OCI-LY3 (cell line): ENCODE results near the gene GPR37L1.
"Not testable (repeated sequence)": the region's sequence is repeated elsewhere in the genome, so short reads cannot be mapped to it uniquely, and the experiment has no call there.

ENCODE experiments used
- H2AFZ ChIP-seq: fragments of 200-600, 300-600 bp; shearing (Covaris generic); 2 replicates; pipeline ENCODE4 v1.6.0; 2014; ENCODE audit warnings: antibody characterized with exemption, low read depth, low read length
- H3K27ac ChIP-seq: fragments of 200-600, 300-600 bp; sonication (generic); 2 replicates; pipeline ENCODE4 v1.5.1; 2014; ENCODE audit warnings: mild to moderate bottlenecking, low read length, moderate library complexity, mixed read lengths
- H3K27me3 ChIP-seq: fragments of 200-600, 300-600 bp; sonication (generic); 2 replicates; pipeline ENCODE4 v1.6.1; 2014; ENCODE audit warnings: low read depth, low read length, mixed read lengths
- H3K36me3 ChIP-seq: fragments of 200-600, 300-600 bp; sonication (generic); replicated peaks from 2 replicates; pipeline ENCODE3; 2014; ENCODE audit warnings: low read depth, low read length, mixed read lengths
- H3K4me1 ChIP-seq: fragments of 300-600, 200-600 bp; sonication (generic); 2 replicates; pipeline ENCODE4 v1.6.1; 2014; ENCODE audit warnings: low read length, mixed read lengths
- H3K4me2 ChIP-seq: fragments of 200-600, 300-600 bp; sonication (generic); 2 replicates; pipeline ENCODE4 v1.6.1; 2014; ENCODE audit warnings: low read length, mixed read lengths
- H3K4me3 ChIP-seq: fragments of 300-600, 200-600 bp; sonication (generic); 2 replicates; pipeline ENCODE4 v1.5.1; 2014; ENCODE audit warnings: antibody characterized with exemption, mild to moderate bottlenecking, low read length, moderate library complexity
- H3K79me2 ChIP-seq: fragments of 300-600, 200-600 bp; shearing (Covaris generic); 2 replicates; pipeline ENCODE4 v1.6.1; 2014; ENCODE audit warnings: mild to moderate bottlenecking, low read length, mixed read lengths
- H3K9ac ChIP-seq: fragments of 300-600, 200-600 bp; shearing (Covaris generic); 2 replicates; pipeline ENCODE4 v1.6.0; 2014; ENCODE audit warnings: mild to moderate bottlenecking, low read length, moderate library complexity
- H3K9me3 ChIP-seq: fragments of 200-600, 300-600 bp; shearing (Covaris generic); 2 replicates; pipeline ENCODE4 v1.6.1; 2014; ENCODE audit warnings: low read length, mixed read lengths; ENCODE audit not compliant: insufficient read depth
- H4K20me1 ChIP-seq: fragments of 200-600, 300-600 bp; sonication (generic); 2 replicates; pipeline ENCODE4 v1.6.1; 2016; ENCODE audit warnings: low read length, mixed read lengths; ENCODE audit not compliant: insufficient read depth
- EZH2phosphoT487 ChIP-seq: fragments of 200-600 bp; shearing (Covaris generic); IDR thresholded peaks from 2 replicates; pipeline ENCODE4 v1.6.1; 2018; ENCODE audit warnings: antibody characterized with exemption, mixed run types, low read depth
- TF ChIP-seq, protein P1 (sequence below): fragments of 200-600, 300-600 bp; sonication (generic); IDR thresholded peaks from 2 replicates; pipeline ENCODE4 v1.5.1; 2014; ENCODE audit warnings: antibody characterized with exemption, low read length, low read depth

GPR37L1 gene

DNA sequence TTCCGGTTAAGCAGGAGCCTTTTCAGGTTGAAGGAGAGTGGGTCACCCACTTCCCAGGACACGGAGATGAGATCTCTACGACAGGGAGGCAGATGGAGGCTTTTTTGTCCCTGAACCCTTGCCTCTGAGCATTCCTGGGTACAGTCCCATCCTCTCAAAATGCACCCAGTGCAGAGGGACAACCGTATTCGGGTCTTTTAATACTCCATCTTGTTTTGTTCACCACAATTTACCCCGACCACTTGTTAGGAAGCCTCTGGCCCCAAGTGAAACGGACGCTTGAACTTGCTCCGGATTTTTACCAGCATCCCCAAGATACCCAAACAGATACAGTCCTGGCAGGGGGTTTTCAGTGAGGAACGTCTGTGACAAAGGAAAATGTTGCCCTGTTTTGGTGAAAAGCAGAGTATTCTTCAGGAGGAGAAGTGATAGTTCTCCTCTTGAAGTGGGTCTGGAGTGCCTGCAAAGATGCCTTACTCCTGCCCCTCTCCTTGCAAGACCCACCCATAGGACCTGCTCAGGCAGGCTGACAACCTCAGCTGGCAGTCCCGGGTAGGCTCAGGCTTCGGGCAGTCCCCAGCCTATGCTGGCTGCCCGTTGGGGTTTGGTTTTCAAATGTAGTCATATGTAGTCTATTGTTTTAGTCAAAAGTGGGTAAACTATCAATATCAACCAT lies 22.5 kb downstream of the GPR37L1 start:
- Histone ChIP-seq H3K27me3 (no peaks in the 10 kb centered on the region), H3K9ac (peak overlapping the region; percentile 93), H3K4me2 (peak overlapping the region; percentile 96), H3K4me1 (peaks cover 13% of the 10 kb centered on the region), H2AFZ (peak overlapping the region; percentile 93), H4K20me1 (peaks cover 33% of the 10 kb centered on the region), H3K27ac (peak overlapping the region; percentile 7; the same call in 1 of the 2 replicates), H3K36me3 (peaks cover 18% of the 10 kb centered on the region), H3K9me3 (no peaks in the 10 kb centered on the region), H3K4me3 (peak overlapping the region; percentile 95), H3K79me2 (peaks cover 48% of the 10 kb centered on the region)
- TF ChIP-seq, protein P1, sequence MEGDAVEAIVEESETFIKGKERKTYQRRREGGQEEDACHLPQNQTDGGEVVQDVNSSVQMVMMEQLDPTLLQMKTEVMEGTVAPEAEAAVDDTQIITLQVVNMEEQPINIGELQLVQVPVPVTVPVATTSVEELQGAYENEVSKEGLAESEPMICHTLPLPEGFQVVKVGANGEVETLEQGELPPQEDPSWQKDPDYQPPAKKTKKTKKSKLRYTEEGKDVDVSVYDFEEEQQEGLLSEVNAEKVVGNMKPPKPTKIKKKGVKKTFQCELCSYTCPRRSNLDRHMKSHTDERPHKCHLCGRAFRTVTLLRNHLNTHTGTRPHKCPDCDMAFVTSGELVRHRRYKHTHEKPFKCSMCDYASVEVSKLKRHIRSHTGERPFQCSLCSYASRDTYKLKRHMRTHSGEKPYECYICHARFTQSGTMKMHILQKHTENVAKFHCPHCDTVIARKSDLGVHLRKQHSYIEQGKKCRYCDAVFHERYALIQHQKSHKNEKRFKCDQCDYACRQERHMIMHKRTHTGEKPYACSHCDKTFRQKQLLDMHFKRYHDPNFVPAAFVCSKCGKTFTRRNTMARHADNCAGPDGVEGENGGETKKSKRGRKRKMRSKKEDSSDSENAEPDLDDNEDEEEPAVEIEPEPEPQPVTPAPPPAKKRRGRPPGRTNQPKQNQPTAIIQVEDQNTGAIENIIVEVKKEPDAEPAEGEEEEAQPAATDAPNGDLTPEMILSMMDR = no peak
- no peak for TF ChIP-seq EZH2phosphoT487

DNA sequence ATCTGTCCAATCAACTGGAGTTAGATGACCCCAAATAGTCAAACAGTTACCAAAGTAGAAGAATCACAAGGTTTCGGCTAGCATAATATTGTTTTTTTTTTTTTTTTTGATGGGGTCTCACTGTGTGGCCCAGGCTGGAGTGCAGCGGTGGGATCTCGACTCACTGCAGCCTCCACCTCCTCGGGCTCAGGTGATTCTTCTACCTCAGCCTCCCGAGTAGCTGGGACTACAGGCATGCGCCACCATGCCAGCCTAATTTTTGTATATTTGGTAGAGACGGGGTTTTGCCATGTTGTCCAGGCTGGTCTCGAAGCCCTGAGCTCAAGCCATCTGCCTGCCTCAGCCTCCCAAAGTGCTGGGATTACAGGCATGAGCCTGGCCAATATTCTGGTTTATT lies 23.0 kb downstream of the GPR37L1 start:
- Histone ChIP-seq H3K36me3 (peaks cover 13% of the 10 kb centered on the region), H3K4me1 (peaks cover 13% of the 10 kb centered on the region), H4K20me1 (peaks cover 28% of the 10 kb centered on the region), H3K9ac (peak overlapping the region; percentile 93; the same call in 1 of the 2 replicates), H3K79me2 (peaks cover 42% of the 10 kb centered on the region), H3K4me2 (peak overlapping the region; percentile 96), H3K4me3 (peak overlapping the region; percentile 95)
- not testable (repeated sequence) for H3K27me3 ChIP-seq, H3K9me3 ChIP-seq, H2AFZ ChIP-seq, H3K27ac ChIP-seq

DNA sequence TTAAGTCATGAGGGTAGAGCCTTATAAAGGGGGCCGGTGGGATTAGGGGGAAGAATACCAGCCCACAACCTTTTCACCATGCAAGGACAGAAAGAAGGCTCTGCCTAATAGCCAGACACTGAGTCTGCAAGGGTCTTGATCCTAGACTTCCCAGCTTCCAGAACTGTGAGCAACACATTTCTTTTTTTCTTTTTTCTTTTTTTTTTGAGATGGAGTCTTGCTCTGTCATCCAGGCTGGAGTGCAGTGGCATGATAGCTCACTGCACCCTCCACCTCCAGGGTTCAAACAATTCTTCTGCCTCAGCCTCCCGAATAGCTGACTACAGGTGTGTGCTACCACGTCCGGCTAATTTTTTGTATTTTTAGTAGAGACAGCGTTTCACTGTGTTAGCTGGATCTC lies 23.6 kb downstream of the GPR37L1 start:
- Histone ChIP-seq H3K4me2 (no peak overlapping the region), H4K20me1 (peaks cover 22% of the 10 kb centered on the region)

DNA sequence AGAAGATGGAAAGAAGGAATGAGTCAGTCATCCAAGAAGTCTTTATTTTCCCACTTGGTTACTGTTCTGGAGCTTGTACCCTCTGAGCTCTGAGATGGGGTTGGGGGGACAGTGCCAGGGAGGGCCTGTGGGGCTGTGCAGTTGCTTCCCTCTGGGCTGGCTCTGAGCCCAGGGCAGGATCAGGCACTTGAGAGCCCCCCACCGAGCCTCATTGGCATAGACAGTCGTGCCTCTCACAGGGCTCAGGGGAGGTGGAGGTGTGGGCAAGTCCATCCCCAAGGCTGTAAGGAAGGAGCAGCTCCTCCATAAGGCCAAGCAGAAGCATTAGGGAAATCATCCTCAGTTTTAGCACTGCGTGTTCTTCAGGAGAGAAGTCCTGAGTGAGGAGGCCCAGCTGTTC lies 24.3 kb downstream of the GPR37L1 start:
- Histone ChIP-seq H3K9ac (no peak overlapping the region), H4K20me1 (peaks cover 16% of the 10 kb centered on the region), H2AFZ (no peak overlapping the region), H3K27me3 (no peaks in the 10 kb centered on the region), H3K9me3 (no peaks in the 10 kb centered on the region), H3K4me3 (no peak overlapping the region), H3K27ac (no peak overlapping the region), H3K4me2 (no peak overlapping the region), H3K4me1 (peaks cover 13% of the 10 kb centered on the region), H3K79me2 (peaks cover 30% of the 10 kb centered on the region), H3K36me3 (peaks cover 9% of the 10 kb centered on the region)
- TF ChIP-seq EZH2phosphoT487 = no peak
- TF ChIP-seq, protein P1 = no peak

More for the DNA sequence above, 23.6 kb downstream of the GPR37L1 start:
- Histone ChIP-seq H3K9ac (no peak overlapping the region), H3K79me2 (peaks cover 37% of the 10 kb centered on the region), H3K27ac (no peak overlapping the region), H3K4me1 (peaks cover 13% of the 10 kb centered on the region), H3K36me3 (peaks cover 10% of the 10 kb centered on the region), H3K9me3 (no peaks in the 10 kb centered on the region), H3K27me3 (no peaks in the 10 kb centered on the region), H3K4me3 (no peak overlapping the region), H2AFZ (no peak overlapping the region)
- TF ChIP-seq, protein P1 = no peak
- no peak for TF ChIP-seq EZH2phosphoT487
